ENCODE results near the gene BCO1. TPM values are rescaled to one million over a fixed set of nuclear protein-coding genes. Genes with fewer than 3 reads are reported as not detected.

BCO1 gene
- total and polyA plus RNA-seq, 4 donors = 0.22 to 0.71 (median 0.37) TPM

DNA sequence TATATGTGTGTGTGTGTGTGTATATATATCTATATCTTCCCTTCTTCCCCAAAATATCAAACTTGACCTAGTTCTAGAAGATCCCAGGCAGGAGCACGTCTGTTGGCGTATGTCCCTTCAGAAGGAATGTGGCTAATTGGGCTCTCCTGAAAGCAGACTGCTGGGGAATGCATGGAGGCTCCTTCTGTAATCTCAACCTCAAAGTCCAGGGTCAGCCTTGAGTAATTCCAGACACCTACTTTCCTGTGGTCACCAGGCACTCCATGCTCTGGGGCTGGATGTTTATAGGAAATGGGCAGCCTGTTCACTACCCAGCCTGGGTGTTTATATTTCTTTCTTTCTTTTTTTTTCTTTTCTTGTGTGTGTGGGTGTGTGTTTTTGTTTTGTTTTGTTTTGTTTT is 13.4 kb downstream of the BCO1 start:
- no peaks in the 10 kb centered on the region for H3K4me1 ChIP-seq (ENCODE audit: control insufficient read depth, insufficient read depth, low read length)
- H3K27me3 ChIP-seq (ENCODE audit: control insufficient read depth, insufficient read depth, low read length) = no peaks in the 10 kb centered on the region
- H3K36me3 ChIP-seq (ENCODE audit: control insufficient read depth, insufficient read depth, low read length) = no peaks in the 10 kb centered on the region
- H3K9me3 ChIP-seq (ENCODE audit: control insufficient read depth, insufficient read depth, low read length) = no peaks in the 10 kb centered on the region
- no peak overlapping the region for H3K4me3 ChIP-seq (ENCODE audit: low read depth, low read length)
- DNase-seq (ENCODE audit: low read depth in 4 of 6, low spot score in 6 of 6) = no peak
- WGBS (ENCODE audit: insufficient coverage) = 89% methylated on average over 2 of the region's 2 CpGs
- H3K27ac ChIP-seq (ENCODE audit: low read depth, low read length) = no peak overlapping the region

GRCh38 chr16:81253141-81253540 is 14.7 kb downstream of the BCO1 start:
- Histone ChIP-seq H3K9me3 (ENCODE audit: control insufficient read depth, insufficient read depth, low read length) (no peaks in the 10 kb centered on the region), H3K27me3 (ENCODE audit: control insufficient read depth, insufficient read depth, low read length) (no peaks in the 10 kb centered on the region), H3K4me3 (ENCODE audit: low read depth, low read length) (no peak overlapping the region), H3K4me1 (ENCODE audit: control insufficient read depth, insufficient read depth, low read length) (no peaks in the 10 kb centered on the region), H3K27ac (ENCODE audit: low read depth, low read length) (no peak overlapping the region), H3K36me3 (ENCODE audit: control insufficient read depth, insufficient read depth, low read length) (no peaks in the 10 kb centered on the region)
- no peak for DNase-seq (ENCODE audit: low read depth in 4 of 6, low spot score in 6 of 6)
- 96% methylated on average over 5 of the region's 5 CpGs for WGBS (ENCODE audit: insufficient coverage)

- DNase-seq (ENCODE audit: low read depth in 4 of 6, low spot score in 6 of 6) = no peak
- no peak overlapping the region for H3K4me3 ChIP-seq (ENCODE audit: low read depth, low read length)
- H3K9me3 ChIP-seq (ENCODE audit: control insufficient read depth, insufficient read depth, low read length) = no peaks in the 10 kb centered on the region
- no peaks in the 10 kb centered on the region for H3K4me1 ChIP-seq (ENCODE audit: control insufficient read depth, insufficient read depth, low read length)
- H3K27ac ChIP-seq (ENCODE audit: low read depth, low read length) = no peak overlapping the region
- no peaks in the 10 kb centered on the region for H3K27me3 ChIP-seq (ENCODE audit: control insufficient read depth, insufficient read depth, low read length)
- 97% methylated on average over 5 of the region's 5 CpGs for WGBS (ENCODE audit: insufficient coverage)
- no peaks in the 10 kb centered on the region for H3K36me3 ChIP-seq (ENCODE audit: control insufficient read depth, insufficient read depth, low read length)
Observed at GRCh38 chr16:81254922-81255526, 16.5 kb downstream of the BCO1 start.

- no peaks in the 10 kb centered on the region for H3K27me3 ChIP-seq (ENCODE audit: control insufficient read depth, insufficient read depth, low read length)
- no peaks in the 10 kb centered on the region for H3K4me1 ChIP-seq (ENCODE audit: control insufficient read depth, insufficient read depth, low read length)
- H3K4me3 ChIP-seq (ENCODE audit: low read depth, low read length) = no peak overlapping the region
- H3K36me3 ChIP-seq (ENCODE audit: control insufficient read depth, insufficient read depth, low read length) = no peaks in the 10 kb centered on the region
- H3K9me3 ChIP-seq (ENCODE audit: control insufficient read depth, insufficient read depth, low read length) = no peaks in the 10 kb centered on the region
- DNase-seq (ENCODE audit: low read depth in 4 of 6, low spot score in 6 of 6) = no peak
- no peak overlapping the region for H3K27ac ChIP-seq (ENCODE audit: low read depth, low read length)
- WGBS (ENCODE audit: insufficient coverage) = no CpG with 5 or more reads among the region's 4 CpGs
Observed at GRCh38 chr16:81259916-81260315, 21.4 kb downstream of the BCO1 start.

DNA sequence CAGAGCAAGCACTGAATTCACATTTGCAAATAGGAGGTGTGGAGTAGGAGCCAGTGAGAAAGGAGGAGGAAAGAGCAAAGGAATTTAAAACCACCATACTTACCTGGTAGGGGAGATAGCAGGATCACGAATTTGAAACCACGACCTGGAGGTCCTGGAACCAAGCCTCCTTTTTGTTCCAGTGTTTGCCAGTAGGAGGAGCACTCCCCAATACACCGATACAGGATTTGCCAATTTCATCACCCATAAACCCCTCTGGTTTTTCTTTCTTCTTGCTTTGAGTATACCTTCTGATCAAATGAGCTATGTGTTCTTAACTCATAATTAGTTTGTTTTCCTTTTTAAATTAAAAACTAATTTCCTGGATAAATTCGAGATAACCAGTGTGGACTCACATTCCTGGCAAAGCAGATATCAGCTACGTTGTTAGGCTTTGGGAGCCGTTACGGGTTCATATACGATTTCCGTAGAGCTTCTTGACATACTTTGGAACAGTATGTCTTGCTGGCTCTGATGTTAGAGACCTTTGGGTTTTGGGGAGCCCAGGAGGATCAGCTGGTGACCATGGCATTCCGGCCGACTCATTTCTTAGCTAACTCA is 22.7 kb downstream of the BCO1 start:
- no peaks in the 10 kb centered on the region for H3K27me3 ChIP-seq (ENCODE audit: control insufficient read depth, insufficient read depth, low read length)
- H3K27ac ChIP-seq (ENCODE audit: low read depth, low read length) = no peak overlapping the region
- H3K4me1 ChIP-seq (ENCODE audit: control insufficient read depth, insufficient read depth, low read length) = peaks cover 4% of the 10 kb centered on the region
- DNase-seq (ENCODE audit: low read depth in 4 of 6, low spot score in 6 of 6) = no peak
- no peak overlapping the region for H3K4me3 ChIP-seq (ENCODE audit: low read depth, low read length)
- 93% methylated on average over 7 of the region's 11 CpGs for WGBS (ENCODE audit: insufficient coverage)
- no peaks in the 10 kb centered on the region for H3K9me3 ChIP-seq (ENCODE audit: control insufficient read depth, insufficient read depth, low read length)
- no peaks in the 10 kb centered on the region for H3K36me3 ChIP-seq (ENCODE audit: control insufficient read depth, insufficient read depth, low read length)

DNA sequence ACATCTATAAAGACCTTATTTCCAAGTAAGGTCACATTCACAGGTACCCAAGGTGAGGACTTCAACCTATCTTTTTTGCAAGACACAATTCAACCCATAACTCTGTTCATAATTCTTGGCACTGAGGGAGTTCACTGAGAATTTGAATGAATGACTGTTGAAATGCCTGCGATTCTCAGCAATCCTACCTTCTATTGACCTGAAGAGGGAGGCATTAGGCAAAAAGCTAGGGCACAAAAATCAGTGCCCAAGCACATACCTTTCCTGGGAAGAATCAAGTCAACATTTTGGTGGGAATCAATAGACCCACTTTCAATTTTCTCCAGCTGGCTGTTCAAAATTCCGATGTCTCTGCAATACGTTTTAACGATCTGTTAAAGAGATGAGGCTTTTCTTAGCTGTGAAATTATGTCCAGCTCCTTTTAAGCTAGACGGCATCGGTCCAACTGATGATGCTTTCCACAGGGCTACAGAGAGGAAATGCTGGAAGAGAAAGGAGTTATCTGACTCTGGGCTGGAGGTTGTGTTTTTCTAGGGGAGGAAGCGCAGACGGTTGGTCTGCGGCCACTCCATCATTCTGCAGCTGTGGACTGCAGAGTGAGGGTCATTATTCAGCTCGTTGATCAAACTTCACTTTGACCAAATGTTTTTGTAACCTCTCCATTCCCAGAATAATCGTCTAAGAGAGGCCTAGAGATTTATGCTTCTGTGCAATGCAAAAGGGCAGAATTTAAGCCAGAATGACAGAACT is 25.2 kb downstream of the BCO1 start:
- Histone ChIP-seq H3K27me3 (ENCODE audit: control insufficient read depth, insufficient read depth, low read length) (no peaks in the 10 kb centered on the region), H3K36me3 (ENCODE audit: control insufficient read depth, insufficient read depth, low read length) (no peaks in the 10 kb centered on the region), H3K4me1 (ENCODE audit: control insufficient read depth, insufficient read depth, low read length) (peaks cover 6% of the 10 kb centered on the region), H3K4me3 (ENCODE audit: low read depth, low read length) (no peak overlapping the region), H3K9me3 (ENCODE audit: control insufficient read depth, insufficient read depth, low read length) (no peaks in the 10 kb centered on the region), H3K27ac (ENCODE audit: low read depth, low read length) (no peak overlapping the region)
- 51% methylated on average over 7 of the region's 11 CpGs for WGBS (ENCODE audit: insufficient coverage)
- peak in 3 of 6 donors; percentile 2 to 76 (median 24) for DNase-seq (ENCODE audit: low read depth in 4 of 6, low spot score in 6 of 6)

DNA sequence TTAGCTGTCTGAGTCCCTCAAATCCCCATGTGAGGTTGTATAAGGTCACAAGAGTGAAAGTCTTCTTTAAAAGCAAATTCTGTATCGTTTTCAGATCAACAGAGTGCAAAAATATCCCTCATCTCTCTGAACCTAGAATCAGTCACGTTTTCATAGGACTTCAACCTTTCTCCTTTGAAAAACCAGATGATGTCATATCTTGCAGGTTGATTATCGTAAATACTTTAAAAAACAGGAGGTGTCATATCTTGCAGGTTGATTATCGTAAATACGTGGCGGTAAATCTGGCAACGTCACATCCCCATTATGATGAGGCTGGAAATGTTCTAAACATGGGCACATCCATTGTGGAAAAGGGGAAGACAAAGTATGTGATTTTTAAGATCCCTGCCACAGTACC is 25.9 kb downstream of the BCO1 start:
- H3K27me3 ChIP-seq (ENCODE audit: control insufficient read depth, insufficient read depth, low read length) = no peaks in the 10 kb centered on the region
- peaks cover 7% of the 10 kb centered on the region for H3K4me1 ChIP-seq (ENCODE audit: control insufficient read depth, insufficient read depth, low read length)
- no peaks in the 10 kb centered on the region for H3K36me3 ChIP-seq (ENCODE audit: control insufficient read depth, insufficient read depth, low read length)
- no peaks in the 10 kb centered on the region for H3K9me3 ChIP-seq (ENCODE audit: control insufficient read depth, insufficient read depth, low read length)
- H3K4me3 ChIP-seq (ENCODE audit: low read depth, low read length) = no peak overlapping the region
- WGBS (ENCODE audit: insufficient coverage) = no CpG with 5 or more reads among the region's 7 CpGs
- no peak overlapping the region for H3K27ac ChIP-seq (ENCODE audit: low read depth, low read length)
- DNase-seq (ENCODE audit: low read depth in 4 of 6, low spot score in 6 of 6) = no peak

GRCh38 chr16:81265052-81265451 is 26.6 kb downstream of the BCO1 start:
- H3K27me3 ChIP-seq (ENCODE audit: control insufficient read depth, insufficient read depth, low read length) = no peaks in the 10 kb centered on the region
- no peak overlapping the region for H3K27ac ChIP-seq (ENCODE audit: low read depth, low read length)
- DNase-seq (ENCODE audit: low read depth in 4 of 6, low spot score in 6 of 6) = no peak
- peaks cover 12% of the 10 kb centered on the region for H3K4me1 ChIP-seq (ENCODE audit: control insufficient read depth, insufficient read depth, low read length)
- H3K4me3 ChIP-seq (ENCODE audit: low read depth, low read length) = no peak overlapping the region
- H3K36me3 ChIP-seq (ENCODE audit: control insufficient read depth, insufficient read depth, low read length) = no peaks in the 10 kb centered on the region
- H3K9me3 ChIP-seq (ENCODE audit: control insufficient read depth, insufficient read depth, low read length) = no peaks in the 10 kb centered on the region
- WGBS (ENCODE audit: insufficient coverage) = 100% methylated on average over 2 of the region's 2 CpGs

GRCh38 chr16:81265658-81266451 is 27.4 kb downstream of the BCO1 start:
- Histone ChIP-seq H3K27ac (ENCODE audit: low read depth, low read length) (no peak overlapping the region), H3K4me1 (ENCODE audit: control insufficient read depth, insufficient read depth, low read length) (peaks cover 12% of the 10 kb centered on the region), H3K4me3 (ENCODE audit: low read depth, low read length) (no peak overlapping the region), H3K27me3 (ENCODE audit: control insufficient read depth, insufficient read depth, low read length) (no peaks in the 10 kb centered on the region), H3K9me3 (ENCODE audit: control insufficient read depth, insufficient read depth, low read length) (no peaks in the 10 kb centered on the region), H3K36me3 (ENCODE audit: control insufficient read depth, insufficient read depth, low read length) (no peaks in the 10 kb centered on the region)
- WGBS (ENCODE audit: insufficient coverage) = 78% methylated on average over 5 of the region's 5 CpGs
- DNase-seq (ENCODE audit: low read depth in 4 of 6, low spot score in 6 of 6) = peak in 3 of 6 donors; percentile 15 to 83 (median 43)
